Gastroesophageal sphincter (tissue), 4 donors: ENCODE data around the gene HS6ST3. TPM values are rescaled to one million over a fixed set of nuclear protein-coding genes. Genes with fewer than 3 reads are reported as not detected.

Source experiments
- ATAC-seq: fragments of 150-250 bp; one replicate; pipeline ENCODE4 v1.9.1; 2016; ENCODE audit warnings: mild to moderate bottlenecking, moderate library complexity
- H3K27ac ChIP-seq, 4 donors: fragments of 200-600 bp; sonication (generic) in 3 of 4; 1 replicate in 3 of 4; 2 replicates in 1 of 4; pipeline ENCODE4 v1.5.1; 2016 to 2019
- H3K27me3 ChIP-seq: fragments of 200-600 bp; sonication (generic); one replicate; pipeline ENCODE4 v1.5.1; 2019
- H3K36me3 ChIP-seq, 2 donors: fragments of 200-600 bp; sonication (generic); one replicate each; pipeline ENCODE4 v1.5.1; 2019; ENCODE audit warnings: control low read depth in 1 of 2
- H3K4me1 ChIP-seq, 3 donors: fragments of 200-600 bp; sonication (generic); 1 replicate in 2 of 3; 2 replicates in 1 of 3; pipeline ENCODE4 v1.5.1; 2016 to 2019; ENCODE audit warnings: control low read depth in 2 of 3
- H3K4me3 ChIP-seq, 2 donors: fragments of 200-600 bp; sonication (generic); one replicate each; pipeline ENCODE4 v1.5.1; 2019; ENCODE audit warnings: mild to moderate bottlenecking in 1 of 2, moderate library complexity in 1 of 2
- H3K9me3 ChIP-seq, 3 donors: fragments of 200-600 bp; sonication (generic); one replicate each; pipeline ENCODE4 v1.5.1; 2017 to 2019; ENCODE audit warnings: control low read depth in 2 of 3
- CTCF ChIP-seq, 4 experiments: fragments of 200-600 bp in 2 of 4; fragments of 450-650 bp in 2 of 4; sonication (generic) in 1 of 4; IDR thresholded peaks; one replicate each; pipeline ENCODE4 v1.5.1; 2017 to 2019; ENCODE audit warnings: antibody characterized with exemption in 4 of 4, mild to moderate bottlenecking in 2 of 4, moderate library complexity in 2 of 4
- EP300 ChIP-seq: sonication (generic); formaldehyde crosslinking; IDR thresholded peaks from one replicate; pipeline ENCODE4 v1.6.1; 2017; ENCODE audit warnings: antibody characterized with exemption, mild to moderate bottlenecking
- POLR2A ChIP-seq, 2 donors: fragments of 450-650 bp; IDR thresholded peaks; one replicate each; pipeline ENCODE4 v1.6.1; 2017; ENCODE audit warnings: antibody characterized with exemption in 2 of 2, mild to moderate bottlenecking in 2 of 2, moderate library complexity in 1 of 2
- POLR2AphosphoS5 ChIP-seq: sonication (generic); formaldehyde crosslinking; IDR thresholded peaks from one replicate; pipeline ENCODE4 v1.6.1; 2017; ENCODE audit warnings: antibody characterized with exemption
- WGBS, 2 donors: methylation state at CpG; one replicate each; pipeline ENCODE4 v1.1.5; 2018; ENCODE audit warnings: low coverage in 1 of 2; 5-methylcytosine and 5-hydroxymethylcytosine counted together
- total RNA-seq, 4 donors: library from RNA; depleted of rRNA; stranded (reverse); fragments of >200 nt; gene quantifications; one replicate each; pipeline ENCODE4 v1.1.0, GENCODE V29; 2016

Gene HS6ST3
- total RNA-seq, 4 donors from 2014 or later: 3.4 to 13.2 (median 5.2) TPM

GRCh38 chr13:96551546-96551945, 461.6 kb downstream of the HS6ST3 start:
- Histone ChIP-seq H3K4me3 (no peak overlapping the region), H3K27ac (no peak overlapping the region), H3K27me3 (no peaks in the 10 kb centered on the region), H3K36me3 (no peaks in the 10 kb centered on the region), H3K4me1 (no peaks in the 10 kb centered on the region), H3K9me3 (no peaks in the 10 kb centered on the region)
- no peak for TF ChIP-seq POLR2A (IDR thresholded peaks at IDR 0.05)
- no peak for TF ChIP-seq EP300
- TF ChIP-seq POLR2AphosphoS5: no peak
- TF ChIP-seq CTCF (IDR thresholded peaks at IDR 0.05): no peak
- no peak for ATAC-seq
- 32 to 58% methylated on average over 5 of the region's 5 CpGs for WGBS, 2 donors

- TF ChIP-seq EP300 (no peak), POLR2A (IDR thresholded peaks at IDR 0.05) (no peak), POLR2AphosphoS5 (no peak), CTCF (IDR thresholded peaks at IDR 0.05) (no peak)
- Histone ChIP-seq H3K4me3 (no peak overlapping the region), H3K9me3 (no peaks in the 10 kb centered on the region), H3K36me3 (no peaks in the 10 kb centered on the region), H3K27me3 (no peaks in the 10 kb centered on the region), H3K27ac (no peak overlapping the region), H3K4me1 (no peaks in the 10 kb centered on the region)
- no peak for ATAC-seq
- WGBS, 2 donors: no CpG with 5 or more reads among the region's 2 CpGs
These were observed 462.7 kb downstream of the HS6ST3 start for GRCh38 chr13:96552559-96552958.

- no peaks in the 10 kb centered on the region for H3K4me1 ChIP-seq
- H3K9me3 ChIP-seq: no peaks in the 10 kb centered on the region
- H3K27ac ChIP-seq: no peak overlapping the region
- 89 to 95% methylated on average over 7 of the region's 7 CpGs for WGBS, 2 donors
- ATAC-seq: no peak
- H3K36me3 ChIP-seq: no peaks in the 10 kb centered on the region
- no peak overlapping the region for H3K4me3 ChIP-seq
- no peaks in the 10 kb centered on the region for H3K27me3 ChIP-seq
- TF ChIP-seq POLR2A (IDR thresholded peaks at IDR 0.05): no peak
- no peak for TF ChIP-seq POLR2AphosphoS5
- TF ChIP-seq EP300: no peak
- TF ChIP-seq CTCF (IDR thresholded peaks at IDR 0.05): no peak
These were observed 463.9 kb downstream of the HS6ST3 start for GRCh38 chr13:96553796-96554195.

- Histone ChIP-seq H3K27me3 (no peaks in the 10 kb centered on the region), H3K4me3 (no peak overlapping the region), H3K4me1 (no peaks in the 10 kb centered on the region), H3K36me3 (no peaks in the 10 kb centered on the region), H3K9me3 (no peaks in the 10 kb centered on the region), H3K27ac (no peak overlapping the region)
- WGBS, 2 donors: 67 to 82% methylated on average over 3 to 4 of the region's 4 CpGs
- TF ChIP-seq CTCF (IDR thresholded peaks at IDR 0.05) (no peak), POLR2AphosphoS5 (no peak), EP300 (no peak)
- no peak for ATAC-seq
These were observed 483.7 kb downstream of the HS6ST3 start for GRCh38 chr13:96573563-96573962.

GRCh38 chr13:96575423-96576320, 485.8 kb downstream of the HS6ST3 start:
- 70 to 71% methylated on average over 7 to 11 of the region's 14 CpGs for WGBS, 2 donors
- ATAC-seq: no peak

More at GRCh38 chr13:96575423-96576320, 485.8 kb downstream of the HS6ST3 start:
- H3K4me1 ChIP-seq: no peaks in the 10 kb centered on the region
- no peaks in the 10 kb centered on the region for H3K36me3 ChIP-seq
- H3K9me3 ChIP-seq: no peaks in the 10 kb centered on the region
- no peak overlapping the region for H3K27ac ChIP-seq
- H3K4me3 ChIP-seq: no peak overlapping the region
- H3K27me3 ChIP-seq: no peaks in the 10 kb centered on the region
- TF ChIP-seq EP300 (no peak), CTCF (IDR thresholded peaks at IDR 0.05) (no peak)
